SJCRH30 (cell line): ENCODE measurements around the gene GCN1. TPM values are rescaled to one million over a fixed set of nuclear protein-coding genes. Genes with fewer than 3 reads are reported as not detected.

Experiments used
- DNase-seq, 2 experiments: peaks; one replicate each; pipeline ENCODE4 v3.0.0-alpha.2; 2015 to 2020
- H3K27ac ChIP-seq: fragments of 250-450 bp; sonication (Bioruptor Pico); 2 replicates; pipeline ENCODE4 v1.5.1; 2020; ENCODE audit warnings: mild to moderate bottlenecking, moderate library complexity
- H3K27me3 ChIP-seq: fragments of 250-450 bp; sonication (Bioruptor Pico); 2 replicates; pipeline ENCODE4 v1.5.1; 2020; ENCODE audit warnings: mild to moderate bottlenecking, moderate library complexity
- H3K36me3 ChIP-seq: fragments of 250-450 bp; sonication (Bioruptor Pico); 2 replicates; pipeline ENCODE4 v1.5.1; 2020; ENCODE audit warnings: mild to moderate bottlenecking, moderate library complexity
- H3K4me1 ChIP-seq: fragments of 250-450 bp; sonication (Bioruptor Pico); 2 replicates; pipeline ENCODE4 v1.5.1; 2020; ENCODE audit warnings: mild to moderate bottlenecking, moderate library complexity
- H3K4me3 ChIP-seq: fragments of 250-450 bp; sonication (Bioruptor Pico); 2 replicates; pipeline ENCODE4 v1.5.1; 2020; ENCODE audit warnings: mild to moderate bottlenecking, moderate library complexity
- H3K9me3 ChIP-seq: fragments of 250-450 bp; sonication (Bioruptor Pico); replicated peaks from 2 replicates; pipeline ENCODE4 v1.5.1; 2020; ENCODE audit warnings: mild to moderate bottlenecking, moderate library complexity
- total RNA-seq: library from RNA; depleted of rRNA; stranded (reverse); fragments of >200 nt; shearing (Covaris generic); gene quantifications from 2 replicates; pipeline ENCODE4 v1.2.3, GENCODE V29; 2014

GCN1 gene
- total RNA-seq, 1 experiment from 2014 or later: 61.9 TPM

DNA sequence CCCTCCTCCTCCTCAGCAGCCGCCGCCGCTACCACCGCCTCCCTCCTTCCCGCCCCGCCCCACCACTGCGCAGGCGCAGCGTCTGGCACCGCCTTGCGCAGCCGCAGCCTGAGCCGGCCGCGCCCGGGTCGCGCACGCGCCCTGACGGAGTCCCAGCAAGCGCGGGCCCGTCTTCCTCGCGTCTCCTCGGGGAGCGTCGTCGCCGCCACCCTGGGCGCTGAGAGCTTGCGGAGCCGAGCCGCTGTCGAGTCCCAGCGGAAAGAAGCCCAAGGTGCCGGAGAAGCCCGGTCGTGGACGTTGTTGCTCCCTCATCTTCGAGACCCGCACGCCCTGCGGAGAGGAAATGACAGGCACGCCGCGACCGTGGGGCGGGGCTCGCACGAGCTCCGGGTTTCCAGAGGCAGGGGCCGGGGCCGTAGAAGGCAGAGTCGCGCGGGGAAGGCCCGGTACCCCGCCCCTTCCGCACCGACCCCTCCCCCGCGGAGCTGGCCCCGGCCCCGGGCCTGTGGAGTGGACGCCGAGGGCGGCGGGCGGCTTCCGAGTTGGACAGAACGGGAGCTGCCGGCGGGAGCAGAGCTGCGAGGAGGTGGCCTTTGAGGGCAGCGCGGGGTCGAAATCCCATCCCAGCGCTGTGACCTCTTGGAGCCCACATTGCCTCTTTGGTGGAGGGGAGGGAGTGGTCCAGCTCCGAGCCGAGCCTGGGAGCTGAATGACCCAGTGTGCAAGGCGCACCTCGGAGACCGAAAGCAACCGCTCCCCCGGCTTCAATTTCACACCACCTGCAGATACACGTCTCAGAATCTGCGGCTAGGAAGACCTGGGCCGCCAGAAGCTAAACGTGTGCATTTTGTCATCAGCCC lies 77.5 kb downstream of the GCN1 start:
- H3K36me3 ChIP-seq: no peaks in the 10 kb centered on the region; the same call in 1 of the 2 replicates
- DNase-seq: peak; percentile 94
- no peaks in the 10 kb centered on the region for H3K27me3 ChIP-seq
- H3K27ac ChIP-seq: peak overlapping the region; percentile 43
- peaks cover 3% of the 10 kb centered on the region; the same call in 1 of the 2 replicates for H3K4me1 ChIP-seq
- peak overlapping the region; percentile 81 for H3K4me3 ChIP-seq
- H3K9me3 ChIP-seq: no peaks in the 10 kb centered on the region

DNA sequence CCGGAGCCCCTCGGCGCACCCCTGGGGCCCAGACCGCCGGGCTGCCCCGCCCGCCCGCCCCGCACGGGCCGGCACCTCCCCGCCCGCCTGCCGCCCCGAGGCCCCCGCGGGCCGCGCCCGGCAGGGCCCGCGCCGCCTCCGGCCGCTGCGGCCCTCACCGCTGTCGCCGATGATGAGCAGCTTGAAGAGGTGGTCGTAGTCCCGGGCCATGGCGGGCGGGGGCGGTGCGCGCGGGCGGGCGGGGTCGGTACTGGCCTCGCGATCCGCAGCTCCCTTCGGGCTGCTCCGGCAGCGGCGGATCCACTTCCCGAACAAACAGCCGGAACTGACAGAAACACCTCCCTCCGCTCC lies 78.1 kb downstream of the GCN1 start, which contains the start of gene RAB35:
Gene RAB35, minus strand, starts transcription at position 313 of the 351 bp plus-strand sequence. Its CDS starts 103 bp downstream, at position 210.
- Histone ChIP-seq H3K36me3 (no peaks in the 10 kb centered on the region; the same call in 1 of the 2 replicates), H3K4me1 (peaks cover 3% of the 10 kb centered on the region; the same call in 1 of the 2 replicates), H3K27me3 (no peaks in the 10 kb centered on the region), H3K4me3 (peak within 1 kb of the TSS; percentile 81), H3K9me3 (no peaks in the 10 kb centered on the region), H3K27ac (peak within 1 kb of the TSS; percentile 43)
- DNase-seq: no peak

DNA sequence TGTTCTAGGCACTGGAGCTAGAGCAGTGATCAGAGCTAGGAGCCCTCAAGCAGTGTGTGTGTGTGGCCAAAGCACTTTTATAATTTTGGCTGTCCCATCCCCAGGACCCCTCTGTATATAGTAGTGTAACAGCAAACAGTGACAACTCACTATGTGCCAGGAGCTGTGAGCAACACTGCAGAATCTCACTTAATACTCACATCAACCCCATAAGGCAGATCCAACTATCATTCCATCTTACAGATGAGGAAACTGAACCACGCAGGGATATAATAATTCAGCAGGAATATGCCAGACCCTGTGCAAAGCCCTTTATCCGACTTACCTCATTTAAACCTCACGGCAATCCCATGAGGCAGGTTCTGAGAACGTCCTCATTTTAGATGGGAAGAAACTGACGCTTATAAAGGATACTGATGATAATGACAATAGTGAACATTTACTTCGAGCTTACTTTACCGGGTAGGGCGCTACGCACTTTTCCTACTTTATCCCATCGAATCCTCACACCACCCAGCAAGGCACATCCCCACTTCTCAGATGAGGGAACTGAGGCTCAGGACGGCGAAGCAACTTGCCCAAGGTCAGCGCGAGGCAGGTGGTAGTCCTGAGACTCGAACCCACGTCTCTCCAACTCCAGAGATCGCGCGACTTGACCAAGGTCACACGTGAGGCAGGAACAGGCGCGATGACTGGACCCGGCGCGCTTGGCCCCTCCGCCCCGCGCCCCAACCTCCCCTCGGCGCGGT lies 78.6 kb downstream of the GCN1 start:
- H3K27ac ChIP-seq: no peak overlapping the region
- H3K4me1 ChIP-seq: peaks cover 3% of the 10 kb centered on the region; the same call in 1 of the 2 replicates
- peak overlapping the region; percentile 81 for H3K4me3 ChIP-seq
- H3K27me3 ChIP-seq: no peaks in the 10 kb centered on the region
- DNase-seq: peak; percentile 44
- H3K36me3 ChIP-seq: no peaks in the 10 kb centered on the region; the same call in 1 of the 2 replicates
- no peaks in the 10 kb centered on the region for H3K9me3 ChIP-seq

DNA sequence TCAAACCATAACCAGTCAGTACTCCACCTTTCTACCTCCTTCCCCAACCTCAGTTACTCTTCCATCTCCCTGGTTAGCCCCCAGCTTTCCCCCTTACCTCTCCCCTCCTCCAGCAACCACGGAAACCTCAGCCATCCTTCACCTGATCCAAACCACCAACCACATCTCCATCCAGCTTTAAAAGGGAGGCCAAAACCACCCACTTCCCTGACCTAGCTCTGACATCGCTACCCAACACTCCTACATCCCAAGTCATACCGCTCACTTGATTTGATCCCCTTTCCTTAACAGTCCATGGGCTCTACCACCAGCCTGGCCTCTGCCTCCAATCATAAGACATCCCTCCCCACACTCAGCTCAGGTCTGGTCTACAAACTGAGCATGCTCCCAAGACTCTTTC lies 79.4 kb downstream of the GCN1 start:
- Histone ChIP-seq H3K9me3 (no peaks in the 10 kb centered on the region), H3K4me1 (peaks cover 3% of the 10 kb centered on the region; the same call in 1 of the 2 replicates), H3K27ac (no peak overlapping the region), H3K36me3 (no peaks in the 10 kb centered on the region; the same call in 1 of the 2 replicates), H3K4me3 (no peak overlapping the region), H3K27me3 (no peaks in the 10 kb centered on the region)
- DNase-seq: no peak

DNA sequence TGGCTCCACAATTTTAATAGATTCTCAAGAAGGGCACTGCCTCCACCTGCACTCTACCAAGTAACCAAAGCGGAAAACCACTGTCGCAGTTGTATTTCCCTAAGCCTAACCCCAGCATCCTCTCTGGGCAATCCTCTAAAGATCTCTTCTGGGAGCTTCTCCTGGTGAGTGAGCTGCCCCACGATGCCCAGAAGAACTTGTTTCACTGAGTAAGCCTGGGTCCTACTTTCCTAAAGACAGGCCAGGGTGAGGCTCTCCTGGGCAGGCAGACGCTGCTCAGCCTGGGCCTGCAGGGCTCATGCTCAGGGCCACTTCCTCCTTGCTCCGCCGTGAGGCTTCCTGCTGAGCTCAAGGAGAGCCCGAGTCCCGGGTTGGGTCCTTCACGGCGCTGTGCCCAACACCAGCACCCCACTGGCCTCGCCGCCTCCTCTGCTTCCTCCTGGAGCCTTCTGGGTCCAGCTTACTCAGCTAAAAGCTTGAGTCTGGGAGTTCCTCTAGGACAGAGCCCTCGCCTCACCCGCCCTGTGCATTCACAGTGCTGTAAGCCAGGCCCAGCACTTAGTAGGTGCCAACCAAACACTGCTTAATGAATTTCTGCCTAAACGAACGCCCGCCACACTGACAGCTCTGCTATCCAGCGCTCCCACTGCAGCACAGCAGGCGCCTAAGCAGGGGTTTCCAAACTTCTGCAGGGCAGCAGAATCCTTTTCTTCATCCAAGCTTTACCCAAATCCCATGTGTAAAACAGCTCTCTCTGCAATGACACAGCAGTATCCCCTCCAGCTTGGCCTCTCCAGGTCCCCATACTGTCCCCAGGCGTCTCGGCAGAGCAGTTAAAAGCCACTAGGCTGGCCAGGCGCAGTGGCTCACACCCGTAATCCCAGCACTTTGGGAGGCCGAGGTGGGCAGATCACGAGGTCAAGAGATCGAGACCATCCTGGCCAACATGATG lies 83.7 kb downstream of the GCN1 start:
- H3K27ac ChIP-seq: no peak overlapping the region

DNA sequence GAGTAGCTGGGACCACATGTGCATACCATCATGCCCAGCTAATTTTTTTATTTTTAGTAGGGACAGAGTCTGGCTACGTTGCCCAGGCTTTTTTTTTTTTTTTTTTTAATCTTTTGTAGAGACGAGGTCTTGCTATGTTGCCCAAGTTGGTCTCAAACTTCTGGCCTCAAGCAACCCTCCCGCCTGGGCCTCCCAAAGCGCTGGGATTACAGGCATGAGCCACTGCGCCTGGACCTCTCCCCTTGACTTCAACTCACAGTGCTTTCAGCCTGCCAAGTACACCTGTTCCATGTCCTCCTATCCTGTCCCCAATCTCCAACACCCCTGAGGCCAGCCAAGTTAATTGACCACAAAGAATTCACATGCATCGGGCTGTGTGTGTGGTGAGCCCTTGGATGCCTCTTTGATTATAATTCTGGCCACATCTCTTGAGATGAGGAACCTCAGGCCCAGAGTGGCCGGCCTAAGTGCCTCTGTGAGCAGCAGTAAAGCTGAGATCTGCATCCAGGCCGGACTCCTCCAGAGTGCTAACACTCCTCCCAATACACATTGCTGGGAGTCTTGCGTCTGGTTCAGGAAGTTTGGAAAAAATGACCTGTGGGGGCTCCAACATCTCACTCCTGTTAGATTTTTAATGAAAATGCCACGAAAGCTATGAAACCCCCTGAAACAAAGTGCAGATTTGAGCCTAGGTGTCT lies 84.8 kb downstream of the GCN1 start:
- no peak overlapping the region for H3K4me3 ChIP-seq
- no peaks in the 10 kb centered on the region for H3K36me3 ChIP-seq
- H3K9me3 ChIP-seq: no peaks in the 10 kb centered on the region
- no peak overlapping the region for H3K27ac ChIP-seq
- H3K27me3 ChIP-seq: no peaks in the 10 kb centered on the region
- DNase-seq: peak; percentile 66 to 74
- H3K4me1 ChIP-seq: peaks cover 3% of the 10 kb centered on the region; the same call in 1 of the 2 replicates

More for the DNA sequence above, 83.7 kb downstream of the GCN1 start:
- no peaks in the 10 kb centered on the region; the same call in 1 of the 2 replicates for H3K36me3 ChIP-seq
- peaks cover 6% of the 10 kb centered on the region; the same call in 1 of the 2 replicates for H3K4me1 ChIP-seq
- H3K4me3 ChIP-seq: no peak overlapping the region
- H3K27me3 ChIP-seq: no peaks in the 10 kb centered on the region
- DNase-seq: no peak
- H3K9me3 ChIP-seq: no peaks in the 10 kb centered on the region

DNA sequence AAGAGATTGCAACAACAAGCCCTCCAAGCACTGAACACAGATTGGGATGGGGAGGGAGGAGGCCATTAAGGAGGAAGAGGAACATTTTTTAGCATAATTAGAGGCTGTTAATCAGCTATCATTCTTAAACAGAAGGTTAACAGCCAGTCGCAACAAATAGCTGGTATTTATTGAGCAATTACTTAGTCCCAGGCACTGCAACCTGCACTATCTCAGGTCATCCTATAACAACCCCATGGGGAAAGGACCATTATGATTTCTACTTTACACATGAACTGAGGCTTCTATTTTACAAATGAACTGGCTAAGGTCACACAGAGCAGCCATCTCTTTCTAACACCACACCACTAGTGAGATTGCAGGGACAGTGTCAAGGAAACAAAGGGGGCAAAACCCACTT lies 88.4 kb downstream of the GCN1 start:
- no peaks in the 10 kb centered on the region; the same call in 1 of the 2 replicates for H3K36me3 ChIP-seq
- no peak for DNase-seq
- H3K4me3 ChIP-seq: no peak overlapping the region
- no peaks in the 10 kb centered on the region for H3K27me3 ChIP-seq
- H3K9me3 ChIP-seq: no peaks in the 10 kb centered on the region
- no peak overlapping the region for H3K27ac ChIP-seq
- peaks cover 3% of the 10 kb centered on the region; the same call in 1 of the 2 replicates for H3K4me1 ChIP-seq

DNA sequence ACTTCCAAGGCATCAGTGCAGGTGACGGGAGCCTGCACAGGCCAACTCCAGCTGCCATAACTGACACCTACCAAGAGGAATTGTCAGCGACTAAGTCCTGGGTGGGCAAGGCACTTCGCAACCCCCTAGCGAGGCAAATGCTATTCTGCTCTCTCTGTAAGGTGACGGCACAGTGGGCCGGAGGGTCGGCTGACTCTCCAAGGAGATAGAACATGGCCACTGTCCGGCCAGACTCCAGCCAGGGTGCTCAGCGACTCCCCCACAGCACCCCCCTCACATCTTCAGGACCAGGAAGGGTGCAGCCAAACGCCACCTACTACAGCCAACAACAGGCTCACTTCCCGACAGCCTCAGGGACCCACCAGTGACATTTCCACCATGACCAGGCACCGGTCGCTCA lies 91.1 kb downstream of the GCN1 start:
- Histone ChIP-seq H3K27me3 (no peaks in the 10 kb centered on the region), H3K27ac (no peak overlapping the region), H3K9me3 (no peaks in the 10 kb centered on the region), H3K36me3 (peaks cover 2% of the 10 kb centered on the region; the same call in 1 of the 2 replicates), H3K4me3 (no peak overlapping the region), H3K4me1 (no peaks in the 10 kb centered on the region)
- no peak for DNase-seq

DNA sequence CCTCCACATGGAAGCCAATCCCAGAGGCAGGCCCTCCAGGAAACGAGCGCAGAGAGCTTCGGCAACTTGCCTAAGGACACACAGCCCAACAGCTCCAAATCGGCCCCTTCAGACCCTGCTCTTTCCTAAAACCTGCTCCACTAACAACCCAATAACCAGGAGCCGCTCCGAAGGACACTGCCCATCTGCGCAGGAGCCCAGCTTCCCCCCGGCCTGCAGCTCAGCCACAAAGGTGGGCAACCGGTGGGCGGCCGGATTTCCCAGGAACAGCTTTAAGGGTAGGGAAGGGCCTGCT lies 91.5 kb downstream of the GCN1 start:
- Histone ChIP-seq H3K27ac (no peak overlapping the region), H3K36me3 (peaks cover 5% of the 10 kb centered on the region; the same call in 1 of the 2 replicates)
- DNase-seq: no peak

DNA sequence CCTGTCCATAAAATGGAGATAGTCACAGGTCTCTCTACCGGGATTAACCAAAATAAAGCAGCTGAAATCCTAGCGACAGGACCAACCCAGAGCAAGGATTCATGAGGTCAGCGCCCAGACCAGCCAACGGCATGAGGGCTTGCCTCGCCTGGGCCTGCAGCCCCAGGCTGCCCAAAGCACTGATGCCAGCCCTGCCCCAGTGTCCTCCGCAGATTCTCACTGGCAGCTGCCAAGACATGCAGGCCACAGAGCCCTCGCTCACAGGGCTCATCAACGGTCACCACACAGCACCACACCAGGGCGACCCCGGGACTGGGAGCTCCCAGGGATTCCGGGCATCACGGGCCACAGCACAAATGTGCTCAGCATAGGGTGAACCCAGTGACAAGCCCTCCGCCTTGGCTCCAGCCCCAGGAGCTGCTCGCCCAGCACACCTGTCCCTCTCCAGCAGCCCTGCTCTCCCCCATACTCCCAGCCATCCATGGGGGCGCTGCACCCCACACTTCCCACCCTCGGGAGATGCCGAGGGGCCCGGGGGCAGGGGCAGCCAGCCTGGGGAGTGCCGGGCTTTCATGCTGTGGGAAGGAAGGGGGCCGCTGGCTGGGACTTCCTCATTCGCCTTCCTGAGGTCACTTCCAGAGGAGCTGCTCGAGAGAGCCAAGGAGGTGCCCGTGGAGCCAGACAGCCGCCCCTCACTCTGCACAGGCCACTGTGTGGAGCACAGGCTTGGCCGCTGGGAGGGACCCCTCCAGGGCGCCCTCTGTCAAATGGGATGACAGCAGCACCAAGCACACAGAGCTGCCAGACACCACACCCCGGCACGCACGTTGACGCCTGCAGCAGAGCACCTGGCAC lies 92.1 kb downstream of the GCN1 start:
- H3K4me3 ChIP-seq: no peak overlapping the region
- no peaks in the 10 kb centered on the region for H3K4me1 ChIP-seq
- H3K9me3 ChIP-seq: no peaks in the 10 kb centered on the region
- no peaks in the 10 kb centered on the region for H3K27me3 ChIP-seq
- peaks cover 5% of the 10 kb centered on the region; the same call in 1 of the 2 replicates for H3K36me3 ChIP-seq
- DNase-seq: no peak
- no peak overlapping the region for H3K27ac ChIP-seq

More for the DNA sequence above, 91.5 kb downstream of the GCN1 start:
- Histone ChIP-seq H3K9me3 (no peaks in the 10 kb centered on the region), H3K4me1 (no peaks in the 10 kb centered on the region), H3K4me3 (no peak overlapping the region), H3K27me3 (no peaks in the 10 kb centered on the region)

DNA sequence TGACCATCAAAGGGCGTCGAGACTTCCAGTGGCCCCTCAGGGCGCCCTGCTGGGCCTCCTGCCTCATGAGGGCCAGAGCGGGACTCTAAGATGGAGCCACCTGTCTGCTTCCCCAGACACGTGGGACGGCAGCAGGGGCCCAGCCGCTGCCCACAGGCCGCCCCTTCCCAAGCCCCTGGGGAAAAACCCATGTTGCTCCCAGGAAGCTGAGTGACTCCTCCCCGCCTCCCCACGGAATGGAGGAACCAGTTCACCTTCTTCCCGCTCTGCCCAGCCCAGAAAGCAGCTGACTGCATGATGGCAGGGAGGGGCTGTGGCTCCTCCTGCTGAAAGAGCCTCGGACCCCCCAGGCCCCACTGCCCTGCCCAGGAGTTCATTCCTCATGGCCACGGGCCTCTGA lies 92.9 kb downstream of the GCN1 start:
- DNase-seq: no peak
- peaks cover 5% of the 10 kb centered on the region; the same call in 1 of the 2 replicates for H3K36me3 ChIP-seq
- no peak overlapping the region for H3K4me3 ChIP-seq
- H3K27ac ChIP-seq: no peak overlapping the region
- no peaks in the 10 kb centered on the region for H3K4me1 ChIP-seq
- H3K9me3 ChIP-seq: no peaks in the 10 kb centered on the region
- no peaks in the 10 kb centered on the region for H3K27me3 ChIP-seq

DNA sequence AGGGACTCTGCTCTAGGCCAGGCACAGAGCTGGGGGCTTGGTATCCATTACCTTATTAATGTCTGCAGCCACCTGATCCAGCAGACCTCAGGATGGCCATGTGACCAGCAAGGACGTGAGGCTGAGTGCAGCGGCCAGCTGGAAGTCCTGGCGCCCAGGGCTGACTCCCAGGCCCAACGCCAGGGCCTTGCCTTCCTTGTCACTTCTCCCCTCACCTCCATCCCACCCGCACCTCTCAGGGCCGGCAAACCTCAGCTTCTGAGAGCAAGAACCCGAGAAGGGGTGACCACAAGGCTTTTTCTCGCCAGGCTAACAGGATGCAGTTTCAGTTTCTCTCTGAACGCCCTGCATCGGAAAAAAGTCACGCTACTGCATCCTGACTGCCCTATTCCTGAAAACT lies 93.3 kb downstream of the GCN1 start:
- no peaks in the 10 kb centered on the region for H3K9me3 ChIP-seq
- DNase-seq: no peak
- H3K4me3 ChIP-seq: no peak overlapping the region
- H3K27me3 ChIP-seq: no peaks in the 10 kb centered on the region
- H3K4me1 ChIP-seq: no peaks in the 10 kb centered on the region
- peaks cover 5% of the 10 kb centered on the region; the same call in 1 of the 2 replicates for H3K36me3 ChIP-seq
- no peak overlapping the region for H3K27ac ChIP-seq

DNA sequence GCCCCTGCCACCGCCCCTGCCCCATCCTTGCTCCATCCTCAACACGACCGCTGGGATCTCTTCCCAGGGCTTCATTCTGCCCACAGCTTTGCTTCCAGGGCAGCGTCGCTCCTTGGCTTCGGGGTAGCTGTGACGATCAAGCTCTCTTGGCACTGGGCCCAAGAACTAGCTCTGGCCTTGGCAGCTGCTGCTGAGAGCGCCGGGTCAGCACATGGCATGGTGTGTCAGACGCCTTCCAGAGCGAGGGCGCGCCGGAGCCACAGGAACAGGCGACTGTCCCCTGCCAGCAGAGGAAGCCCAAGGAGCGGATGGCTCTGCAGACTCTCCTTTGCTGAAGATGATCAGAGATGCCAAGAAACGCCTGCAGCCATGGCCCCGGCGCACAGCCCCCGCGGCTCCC lies 93.9 kb downstream of the GCN1 start:
- Histone ChIP-seq H3K4me1 (no peaks in the 10 kb centered on the region), H3K27ac (no peak overlapping the region), H3K4me3 (no peak overlapping the region), H3K9me3 (no peaks in the 10 kb centered on the region), H3K27me3 (no peaks in the 10 kb centered on the region), H3K36me3 (peaks cover 5% of the 10 kb centered on the region; the same call in 1 of the 2 replicates)
- DNase-seq: no peak
